IPS-20b (cell line): Measurements from ENCODE around the gene ALKBH8.
"Not testable (repeated sequence)": the region's sequence is repeated elsewhere in the genome, so short reads cannot be mapped to it uniquely, and the experiment has no call there.

ENCODE experiments used
- H3K27ac ChIP-seq: one replicate; pipeline ENCODE4 v1.5.1; 2013; ENCODE audit warnings: low read length
- H3K27me3 ChIP-seq: 2 replicates; pipeline ENCODE4 v1.6.1; 2013; ENCODE audit warnings: mild to moderate bottlenecking, low read length, inconsistent platforms; ENCODE audit not compliant: insufficient read depth
- H3K36me3 ChIP-seq: 2 replicates; pipeline ENCODE4 v1.6.1; 2013; ENCODE audit warnings: low read depth, mild to moderate bottlenecking, inconsistent platforms, low read length, moderate library complexity; ENCODE audit not compliant: insufficient read depth
- H3K4me1 ChIP-seq: 2 replicates; pipeline ENCODE4 v1.6.1; 2013; ENCODE audit warnings: mild to moderate bottlenecking, control low read depth, inconsistent platforms, low read length, moderate library complexity; ENCODE audit not compliant: insufficient read depth
- H3K4me3 ChIP-seq: 2 replicates; pipeline ENCODE4 v1.5.1; 2013; ENCODE audit warnings: mild to moderate bottlenecking, low read length, inconsistent platforms
- H3K9ac ChIP-seq: 2 replicates; pipeline ENCODE4 v1.6.1; 2013; ENCODE audit warnings: low read depth, mild to moderate bottlenecking, inconsistent platforms, low read length, moderate library complexity
- H3K9me3 ChIP-seq: 2 replicates; pipeline ENCODE4 v1.6.1; 2013; ENCODE audit warnings: mild to moderate bottlenecking, low read depth, low read length, inconsistent platforms; ENCODE audit not compliant: insufficient read depth

ALKBH8 gene

DNA sequence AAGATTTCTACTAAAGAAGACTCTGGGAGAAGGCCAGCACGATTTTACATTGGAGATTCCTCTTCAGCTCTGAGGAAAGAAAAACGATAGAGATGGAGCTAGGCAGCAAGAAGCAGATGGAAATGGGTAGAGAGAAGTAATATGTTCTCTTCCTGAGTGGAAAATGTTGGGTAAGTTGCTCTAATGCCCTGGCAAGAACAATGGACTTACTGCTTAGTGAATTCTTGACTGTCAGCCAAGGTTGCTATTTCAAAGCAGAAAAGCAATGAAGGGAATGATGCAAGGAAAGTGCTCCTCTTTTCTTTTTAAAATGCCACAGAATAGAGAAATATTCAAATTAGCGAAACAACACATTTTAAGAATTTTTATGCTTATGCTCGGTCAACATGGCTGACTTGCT, 69.5 kb downstream of the ALKBH8 start:
- Histone ChIP-seq H3K27me3 (no peaks in the 10 kb centered on the region), H3K4me3 (no peak overlapping the region), H3K27ac (no peak overlapping the region), H3K9ac (no peak overlapping the region), H3K36me3 (no peaks in the 10 kb centered on the region), H3K4me1 (no peaks in the 10 kb centered on the region), H3K9me3 (no peaks in the 10 kb centered on the region; the same call in 1 of the 2 replicates)

DNA sequence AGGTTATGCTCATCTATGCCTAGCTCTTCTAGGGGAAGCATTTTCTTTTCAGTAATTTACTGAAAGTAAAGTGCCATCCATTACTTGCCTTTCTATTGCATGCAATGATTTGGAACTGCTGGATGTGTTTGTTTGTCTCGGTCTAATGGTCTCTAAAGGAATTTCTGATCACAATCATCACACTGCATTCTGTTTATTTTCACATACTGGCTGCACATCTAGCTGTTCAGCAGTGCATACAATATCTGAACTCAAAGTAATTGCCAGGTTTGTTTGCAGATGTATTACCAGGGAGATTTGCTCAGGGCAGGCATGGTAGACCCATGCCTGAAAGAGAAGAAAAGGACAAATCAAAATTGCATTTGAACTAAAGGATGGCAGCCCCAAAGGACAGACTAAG, 71.5 kb downstream of the ALKBH8 start:
- no peak overlapping the region for H3K9ac ChIP-seq
- H3K27ac ChIP-seq, result no peak overlapping the region
- no peaks in the 10 kb centered on the region for H3K27me3 ChIP-seq
- H3K36me3 ChIP-seq, result no peaks in the 10 kb centered on the region
- H3K4me1 ChIP-seq, result no peaks in the 10 kb centered on the region
- H3K9me3 ChIP-seq, result no peaks in the 10 kb centered on the region; the same call in 1 of the 2 replicates
- H3K4me3 ChIP-seq, result no peak overlapping the region

DNA sequence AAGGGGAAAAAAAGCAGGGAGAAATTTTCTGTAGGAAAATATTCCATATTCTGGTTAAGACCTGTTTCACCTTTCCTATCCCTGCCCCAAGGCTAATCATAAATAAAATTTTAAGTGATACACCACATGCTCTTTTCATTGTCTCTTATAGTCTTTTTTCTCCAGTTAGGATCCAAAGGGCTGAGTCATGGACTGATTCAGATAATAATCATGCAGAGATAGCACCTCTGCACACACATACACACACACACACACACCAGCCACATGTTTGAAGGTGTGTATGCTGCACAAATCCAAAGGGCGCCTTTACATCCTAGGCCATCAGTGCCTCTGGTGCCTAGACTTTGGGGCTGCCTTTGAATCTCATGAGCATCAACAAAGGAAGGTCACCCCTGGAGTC, 72.4 kb downstream of the ALKBH8 start:
- Histone ChIP-seq H3K4me1 (no peaks in the 10 kb centered on the region), H3K36me3 (no peaks in the 10 kb centered on the region), H3K27me3 (no peaks in the 10 kb centered on the region), H3K27ac (no peak overlapping the region), H3K4me3 (no peak overlapping the region), H3K9ac (no peak overlapping the region), H3K9me3 (no peaks in the 10 kb centered on the region; the same call in 1 of the 2 replicates)

DNA sequence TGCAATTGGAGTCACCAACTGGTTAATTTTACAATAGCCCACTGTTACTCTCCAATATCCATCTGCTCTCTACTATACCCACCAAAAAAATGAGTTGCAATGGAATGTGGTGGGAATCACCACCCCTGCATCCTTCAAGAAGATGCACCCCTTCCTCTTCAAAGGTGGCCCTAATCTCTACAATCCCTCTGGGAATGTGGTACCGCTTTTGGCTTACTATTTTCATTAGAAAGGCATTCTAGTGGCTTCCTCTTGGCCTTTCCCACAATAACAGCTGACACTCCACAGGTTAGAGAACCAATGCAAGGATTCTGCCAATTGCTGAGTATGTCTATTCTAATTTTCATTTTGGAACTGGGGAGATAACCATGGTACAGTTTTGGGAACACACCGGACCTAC, 74.7 kb downstream of the ALKBH8 start:
- no peaks in the 10 kb centered on the region for H3K27me3 ChIP-seq
- no peaks in the 10 kb centered on the region for H3K36me3 ChIP-seq
- H3K4me3 ChIP-seq, result no peak overlapping the region
- no peaks in the 10 kb centered on the region for H3K9me3 ChIP-seq
- H3K4me1 ChIP-seq, result no peaks in the 10 kb centered on the region
- no peak overlapping the region for H3K27ac ChIP-seq
- no peak overlapping the region for H3K9ac ChIP-seq

DNA sequence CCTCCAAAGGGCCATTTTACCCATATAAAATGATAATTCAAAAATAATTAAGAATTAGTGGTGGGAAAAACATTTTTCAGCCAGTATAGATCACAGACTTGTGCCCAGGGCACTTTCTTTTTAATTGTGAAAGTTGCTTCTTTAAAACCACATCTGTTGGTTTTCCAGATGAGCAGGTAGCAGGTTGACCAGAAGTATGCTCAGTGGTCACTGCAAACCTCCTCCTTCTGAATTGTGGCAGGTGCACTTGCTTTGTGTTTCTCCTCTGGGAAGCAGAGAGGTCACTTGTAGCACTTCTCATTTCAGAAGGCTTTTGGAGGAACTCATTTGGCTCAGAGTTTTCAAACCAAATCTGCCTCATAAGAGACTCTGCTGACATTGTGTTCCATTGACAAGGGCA, 83.3 kb downstream of the ALKBH8 start:
- no peak overlapping the region for H3K9ac ChIP-seq
- no peak overlapping the region for H3K27ac ChIP-seq
- no peaks in the 10 kb centered on the region for H3K9me3 ChIP-seq
- H3K4me1 ChIP-seq, result no peaks in the 10 kb centered on the region
- no peaks in the 10 kb centered on the region for H3K27me3 ChIP-seq
- no peak overlapping the region for H3K4me3 ChIP-seq
- no peaks in the 10 kb centered on the region for H3K36me3 ChIP-seq

DNA sequence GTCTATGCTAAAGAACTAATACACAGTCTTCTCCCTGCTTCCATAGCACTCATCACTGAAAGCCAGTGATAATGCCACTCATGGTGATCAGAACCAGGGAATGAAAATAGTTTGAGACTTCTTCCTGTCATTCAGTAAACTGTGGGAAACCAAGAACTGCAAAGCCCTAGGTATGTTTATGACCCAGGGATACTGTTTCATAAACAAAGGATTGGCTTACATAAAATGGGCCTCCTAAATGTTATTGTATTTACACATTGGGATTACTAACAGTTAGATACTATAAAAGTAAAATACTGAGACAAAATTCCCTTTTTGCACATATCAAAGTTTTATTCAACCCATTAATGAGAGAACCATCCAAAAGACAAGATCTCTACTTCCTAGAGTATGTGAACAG, 86.6 kb downstream of the ALKBH8 start:
- Histone ChIP-seq H3K9me3 (no peaks in the 10 kb centered on the region), H3K4me1 (no peaks in the 10 kb centered on the region), H3K27ac (no peak overlapping the region), H3K9ac (no peak overlapping the region), H3K36me3 (no peaks in the 10 kb centered on the region), H3K27me3 (no peaks in the 10 kb centered on the region), H3K4me3 (no peak overlapping the region)

DNA sequence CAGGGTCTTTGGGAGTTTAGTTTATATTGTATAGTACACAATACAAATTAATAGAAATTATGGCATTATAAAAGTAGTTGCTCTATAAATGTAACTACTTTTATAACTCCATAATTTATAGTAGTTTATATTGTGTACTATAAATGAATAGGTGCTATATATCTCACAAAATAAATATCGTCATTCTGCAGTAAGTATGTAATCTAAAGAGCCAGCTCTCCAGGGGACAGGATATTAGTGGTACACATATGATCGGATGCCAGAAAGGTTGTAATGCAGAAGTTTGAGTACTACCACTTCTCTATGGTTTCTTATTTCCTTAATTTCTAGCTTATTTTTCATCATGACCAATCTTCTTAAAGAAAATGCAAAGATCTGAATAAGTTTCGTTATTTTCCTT, 87.7 kb downstream of the ALKBH8 start:
- H3K4me1 ChIP-seq, result no peaks in the 10 kb centered on the region
- H3K4me3 ChIP-seq, result no peak overlapping the region
- no peak overlapping the region for H3K9ac ChIP-seq
- H3K9me3 ChIP-seq, result no peaks in the 10 kb centered on the region
- no peaks in the 10 kb centered on the region for H3K36me3 ChIP-seq
- no peaks in the 10 kb centered on the region for H3K27me3 ChIP-seq
- H3K27ac ChIP-seq, result no peak overlapping the region

DNA sequence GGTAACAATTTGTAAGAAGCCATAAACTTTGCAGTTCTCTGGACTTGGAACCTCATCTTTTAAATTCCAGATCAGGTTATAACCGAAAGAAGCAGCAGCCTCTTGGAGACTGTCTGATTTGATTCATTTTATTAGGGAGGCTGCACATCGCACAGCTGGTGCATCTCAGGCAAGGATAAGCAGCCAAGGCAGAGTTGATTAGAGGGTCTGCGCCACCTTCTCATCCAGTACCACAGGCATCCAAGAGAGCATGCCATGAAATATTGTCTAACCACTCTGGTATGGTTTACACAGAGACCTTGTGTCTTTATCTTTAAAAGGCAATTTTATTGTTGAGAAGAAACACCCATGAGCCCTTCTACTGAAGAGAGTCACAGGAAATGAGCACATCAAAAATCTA, 91.7 kb downstream of the ALKBH8 start:
- no peaks in the 10 kb centered on the region for H3K4me1 ChIP-seq
- no peaks in the 10 kb centered on the region for H3K27me3 ChIP-seq
- H3K36me3 ChIP-seq, result no peaks in the 10 kb centered on the region
- H3K9me3 ChIP-seq, result no peaks in the 10 kb centered on the region
- H3K27ac ChIP-seq, result no peak overlapping the region
- no peak overlapping the region for H3K9ac ChIP-seq
- H3K4me3 ChIP-seq, result no peak overlapping the region

DNA sequence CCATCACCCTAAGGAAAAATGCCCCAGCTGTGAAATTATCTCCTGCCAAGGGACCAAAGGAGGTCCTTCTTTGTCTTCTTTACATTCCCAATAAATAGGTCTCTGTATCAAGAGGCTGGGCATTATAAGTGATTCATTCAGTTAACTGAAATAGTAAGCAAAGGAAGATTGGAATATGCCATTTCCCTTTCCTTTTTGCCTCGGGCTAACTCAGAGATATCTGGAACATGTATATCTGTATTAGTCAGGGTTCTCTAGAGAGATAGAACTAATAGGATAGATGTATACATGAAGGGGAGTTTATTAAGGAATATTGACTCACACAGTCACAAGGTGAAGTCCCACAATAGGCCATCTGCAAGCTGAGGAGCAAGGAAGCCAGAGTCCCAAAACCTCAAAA, 92.6 kb downstream of the ALKBH8 start:
- Histone ChIP-seq H3K4me1 (no peaks in the 10 kb centered on the region), H3K27ac (no peak overlapping the region), H3K9ac (no peak overlapping the region), H3K4me3 (no peak overlapping the region), H3K36me3 (no peaks in the 10 kb centered on the region), H3K9me3 (no peaks in the 10 kb centered on the region), H3K27me3 (no peaks in the 10 kb centered on the region)

DNA sequence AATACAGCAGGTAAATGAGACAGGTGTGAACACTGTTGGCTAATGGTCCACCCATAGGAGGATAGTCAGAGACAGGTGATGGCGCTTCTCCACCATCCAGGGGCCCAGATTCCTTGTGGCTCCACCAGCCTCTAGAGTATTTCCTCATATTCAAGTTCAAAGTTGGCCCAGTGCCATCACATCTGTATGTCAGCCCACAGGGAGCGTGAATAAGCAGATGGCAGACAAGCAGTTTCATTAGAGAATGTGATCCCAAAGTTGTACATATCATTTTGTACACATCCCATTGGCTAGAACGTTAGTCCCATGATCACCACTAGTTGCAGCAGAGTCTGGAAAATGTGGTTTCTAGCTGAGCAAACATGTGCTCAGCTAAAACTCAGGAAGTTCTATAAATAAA, 96.9 kb downstream of the ALKBH8 start:
- Histone ChIP-seq H3K9me3 (no peaks in the 10 kb centered on the region; the same call in 1 of the 2 replicates), H3K4me3 (no peak overlapping the region), H3K9ac (no peak overlapping the region), H3K36me3 (no peaks in the 10 kb centered on the region), H3K4me1 (no peaks in the 10 kb centered on the region), H3K27me3 (no peaks in the 10 kb centered on the region), H3K27ac (no peak overlapping the region)

DNA sequence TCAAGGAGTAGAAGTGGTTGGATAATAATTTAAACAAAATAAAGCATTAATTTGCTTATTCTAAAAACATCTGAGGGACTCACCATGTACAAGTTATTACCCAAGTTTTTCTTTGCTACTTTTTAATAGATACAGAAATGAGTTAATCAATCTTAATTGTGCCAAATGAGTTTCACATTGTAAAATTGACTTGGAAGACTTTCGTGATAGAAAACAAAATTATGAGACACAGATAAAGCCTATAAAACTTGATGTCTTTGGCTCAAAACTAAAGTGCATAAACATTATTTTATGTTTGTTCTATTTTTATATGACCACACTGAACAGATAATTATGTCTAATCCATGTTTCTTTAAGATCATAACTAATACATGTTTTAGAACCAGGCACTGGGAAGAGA, 97.8 kb downstream of the ALKBH8 start:
- Histone ChIP-seq H3K4me3 (no peak overlapping the region), H3K36me3 (no peaks in the 10 kb centered on the region), H3K27me3 (no peaks in the 10 kb centered on the region), H3K9ac (no peak overlapping the region), H3K4me1 (no peaks in the 10 kb centered on the region), H3K27ac (no peak overlapping the region), H3K9me3 (no peaks in the 10 kb centered on the region; the same call in 1 of the 2 replicates)

DNA sequence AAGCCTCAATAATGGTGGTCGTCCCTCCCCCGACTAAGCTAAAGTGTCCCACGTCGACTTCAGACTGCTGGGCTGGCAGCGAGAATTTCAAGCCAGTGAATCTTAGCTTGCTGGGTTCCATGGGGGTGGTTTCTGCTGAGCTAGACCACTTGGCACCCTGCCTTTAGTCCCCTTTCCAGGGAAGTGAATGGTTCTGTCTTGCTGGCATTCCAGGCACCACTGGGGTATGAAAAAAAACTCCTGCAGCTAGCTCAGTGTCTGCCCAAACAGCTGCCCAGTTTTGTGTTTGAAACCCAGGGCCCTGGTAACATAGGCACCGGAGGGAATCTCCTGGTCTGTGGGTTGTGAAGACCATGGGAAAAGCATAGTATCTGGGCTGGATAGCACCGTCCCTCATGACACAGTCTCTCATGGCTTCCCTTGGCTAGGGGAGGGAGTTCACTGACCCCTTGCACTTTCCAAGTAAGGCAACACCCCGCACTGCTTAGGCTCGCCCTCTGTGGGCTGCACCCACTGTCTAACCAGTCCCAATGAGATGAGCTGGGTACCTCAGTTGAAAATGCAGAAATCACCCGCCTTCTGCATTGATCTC, 99.2 kb downstream of the ALKBH8 start:
- H3K4me1 ChIP-seq, H3K27ac ChIP-seq, H3K9ac ChIP-seq, H3K4me3 ChIP-seq, H3K27me3 ChIP-seq, H3K9me3 ChIP-seq, H3K36me3 ChIP-seq: not testable (repeated sequence)
